Astrocyte of the spinal cord (primary cell): ENCODE measurements around the gene GRAMD4.

Experiments used
- DNase-seq: peaks from one replicate; pipeline ENCODE4 v3.0.0; 2011; ENCODE audit warnings: low read depth, low spot score
- H3K4me3 ChIP-seq: 2 replicates; pipeline ENCODE4 v1.5.1; 2011; ENCODE audit warnings: low read depth, mild to moderate bottlenecking, low read length, moderate library complexity
- CTCF ChIP-seq: IDR thresholded peaks from 2 replicates; pipeline ENCODE4 v1.5.1; 2012; ENCODE audit warnings: low read depth, mild to moderate bottlenecking, low read length, inconsistent platforms
- in situ Hi-C: cut with HindIII; loops from 2 replicates; pipeline ENCODE4 v1.10.0; 2017; ENCODE audit warnings: low sequenced_read_pairs

GRAMD4 gene

GRCh38 chr22:46588279-46589140 is 31.7 kb upstream of the GRAMD4 start:
- in situ Hi-C loops: no loop called here
- H3K4me3 ChIP-seq: no peak overlapping the region
- no peak for DNase-seq
- no peak for TF ChIP-seq CTCF

GRCh38 chr22:46589141-46589748 is 30.9 kb upstream of the GRAMD4 start:
- in situ Hi-C loops: no loop called here
- H3K4me3 ChIP-seq: no peak overlapping the region
- no peak for DNase-seq
- no peak for TF ChIP-seq CTCF

GRCh38 chr22:46589871-46590271 is 30.3 kb upstream of the GRAMD4 start:
- no peak for TF ChIP-seq CTCF
- no peak overlapping the region for H3K4me3 ChIP-seq
- no peak for DNase-seq
- in situ Hi-C loops: no loop called here

GRCh38 chr22:46590334-46590733 is 29.9 kb upstream of the GRAMD4 start:
- in situ Hi-C loops: no loop called here
- no peak overlapping the region for H3K4me3 ChIP-seq
- TF ChIP-seq CTCF: no peak
- DNase-seq: no peak

GRCh38 chr22:46591930-46592329 is 28.3 kb upstream of the GRAMD4 start:
- H3K4me3 ChIP-seq: peak overlapping the region; percentile 1
- TF ChIP-seq CTCF: no peak

GRCh38 chr22:46592390-46592872 is 27.8 kb upstream of the GRAMD4 start:
- H3K4me3 ChIP-seq: peak overlapping the region; percentile 1

More at GRCh38 chr22:46591930-46592329, 28.3 kb upstream of the GRAMD4 start:
- in situ Hi-C loops: no loop called here
- DNase-seq: no peak

More at GRCh38 chr22:46592390-46592872, 27.8 kb upstream of the GRAMD4 start:
- no peak for TF ChIP-seq CTCF
- in situ Hi-C loops: no loop called here
- DNase-seq: peak; percentile 97
